Large intestine (tissue), 3 donors: ENCODE results near the gene SRSF11. TPM values are rescaled to one million over a fixed set of nuclear protein-coding genes. Genes with fewer than 3 reads are reported as not detected.

Experiments used
- DNase-seq, 2 donors: peaks; one replicate each; pipeline versions ENCODE4 v3.0.0 to v3.0.0-alpha.2; 2013
- H3K27ac ChIP-seq: one replicate; pipeline ENCODE4 v1.5.1; 2013; ENCODE audit warnings: low read length
- H3K27me3 ChIP-seq: 2 replicates; pipeline ENCODE4 v1.6.1; 2013; ENCODE audit warnings: low read length; ENCODE audit not compliant: control insufficient read depth, insufficient read depth
- H3K36me3 ChIP-seq: 2 replicates; pipeline ENCODE4 v1.6.1; 2013; ENCODE audit warnings: low read length; ENCODE audit not compliant: control insufficient read depth, insufficient read depth
- H3K4me1 ChIP-seq: one replicate; pipeline ENCODE4 v1.6.1; 2013; ENCODE audit warnings: low read length; ENCODE audit not compliant: control insufficient read depth, insufficient read depth
- H3K4me3 ChIP-seq: one replicate; pipeline ENCODE4 v1.5.1; 2013; ENCODE audit warnings: low read length
- H3K9me3 ChIP-seq: one replicate; pipeline ENCODE4 v1.6.1; 2013; ENCODE audit warnings: mild to moderate bottlenecking, low read depth, low read length, moderate library complexity; ENCODE audit not compliant: control insufficient read depth
- WGBS: methylation state at CpG from one replicate; pipeline ENCODE4 v1.1.5; 2013; ENCODE audit warnings: low lambda C conversion rate; ENCODE audit not compliant: insufficient coverage; 5-methylcytosine and 5-hydroxymethylcytosine counted together
- polyA plus RNA-seq: library from polyadenylated mRNA; unstranded; fragments of 120-200 nt; gene quantifications from one replicate; pipeline ENCODE4 v1.2.1, GENCODE V29; 2013

The SRSF11 gene
- polyA plus RNA-seq, 1 donor: 310 TPM

GRCh38 chr1:70220015-70220414 is 1.2 kb upstream of the SRSF11 start:
- DNase-seq: no peak
- Histone ChIP-seq H3K27me3 (no peaks in the 10 kb centered on the region), H3K4me3 (no peak overlapping the region), H3K9me3 (no peaks in the 10 kb centered on the region), H3K36me3 (peaks cover 30% of the 10 kb centered on the region), H3K4me1 (peaks cover 12% of the 10 kb centered on the region), H3K27ac (no peak overlapping the region)
- WGBS: 100% methylated on average over 1 of the region's 2 CpGs

GRCh38 chr1:70220517-70221237 is 503 bp upstream of the SRSF11 start:
- peaks cover 12% of the 10 kb centered on the region for H3K4me1 ChIP-seq
- no peaks in the 10 kb centered on the region for H3K9me3 ChIP-seq
- peak overlapping the region; percentile 64 for H3K4me3 ChIP-seq
- H3K36me3 ChIP-seq: peaks cover 30% of the 10 kb centered on the region
- peak overlapping the region; percentile 99 for H3K27ac ChIP-seq
- DNase-seq: no peak
- WGBS: 19% methylated on average over 4 of the region's 17 CpGs
- no peaks in the 10 kb centered on the region for H3K27me3 ChIP-seq

GRCh38 chr1:70222716-70223235 is 1.6 kb downstream of the SRSF11 start:
- H3K9me3 ChIP-seq: no peaks in the 10 kb centered on the region
- 20% methylated on average over 1 of the region's 3 CpGs for WGBS
- peaks cover 12% of the 10 kb centered on the region for H3K4me1 ChIP-seq
- H3K27ac ChIP-seq: peak overlapping the region; percentile 99
- H3K36me3 ChIP-seq: peaks cover 28% of the 10 kb centered on the region
- H3K27me3 ChIP-seq: no peaks in the 10 kb centered on the region
- peak in 1 of 2 donors; percentile 6 for DNase-seq
- peak overlapping the region; percentile 64 for H3K4me3 ChIP-seq

GRCh38 chr1:70224954-70225353 is 3.8 kb downstream of the SRSF11 start:
- DNase-seq: peak in 1 of 2 donors; percentile 8
- H3K4me1 ChIP-seq: peaks cover 12% of the 10 kb centered on the region
- no peak overlapping the region for H3K27ac ChIP-seq
- WGBS: 80% methylated on average over 1 of the region's 2 CpGs
- H3K9me3 ChIP-seq: no peaks in the 10 kb centered on the region
- H3K36me3 ChIP-seq: peaks cover 39% of the 10 kb centered on the region
- H3K4me3 ChIP-seq: no peak overlapping the region
- H3K27me3 ChIP-seq: no peaks in the 10 kb centered on the region

GRCh38 chr1:70227439-70227838 is 6.3 kb downstream of the SRSF11 start:
- Histone ChIP-seq H3K27ac (no peak overlapping the region), H3K4me1 (peaks cover 12% of the 10 kb centered on the region), H3K36me3 (peaks cover 56% of the 10 kb centered on the region), H3K4me3 (no peak overlapping the region), H3K27me3 (no peaks in the 10 kb centered on the region), H3K9me3 (no peaks in the 10 kb centered on the region)
- no CpG with 5 or more reads among the region's 1 CpG for WGBS
- DNase-seq: no peak

DNA sequence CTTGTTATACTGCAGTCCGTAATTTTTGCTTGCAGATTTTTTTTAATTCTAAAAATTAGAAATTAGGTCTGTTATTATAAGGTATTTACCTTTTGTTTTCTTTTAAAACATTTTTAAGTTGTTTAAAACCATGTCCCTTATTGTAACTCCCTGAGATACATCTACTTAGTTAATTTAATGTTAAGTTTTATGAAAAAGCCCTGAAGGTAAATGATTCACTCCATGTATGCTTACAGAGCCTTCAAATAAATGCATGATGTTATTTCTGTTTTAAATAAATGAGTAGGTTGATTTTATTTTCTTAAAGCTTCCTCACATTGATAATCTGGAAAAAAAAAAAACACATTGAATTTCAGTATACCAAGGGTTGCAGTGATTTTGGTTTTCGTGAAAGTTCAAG is 7.5 kb downstream of the SRSF11 start:
- DNase-seq: no peak
- Histone ChIP-seq H3K9me3 (no peaks in the 10 kb centered on the region), H3K36me3 (peaks cover 66% of the 10 kb centered on the region), H3K4me1 (peaks cover 8% of the 10 kb centered on the region), H3K27ac (no peak overlapping the region), H3K27me3 (no peaks in the 10 kb centered on the region), H3K4me3 (no peak overlapping the region)
- WGBS: 100% methylated on average over 1 of the region's 2 CpGs

DNA sequence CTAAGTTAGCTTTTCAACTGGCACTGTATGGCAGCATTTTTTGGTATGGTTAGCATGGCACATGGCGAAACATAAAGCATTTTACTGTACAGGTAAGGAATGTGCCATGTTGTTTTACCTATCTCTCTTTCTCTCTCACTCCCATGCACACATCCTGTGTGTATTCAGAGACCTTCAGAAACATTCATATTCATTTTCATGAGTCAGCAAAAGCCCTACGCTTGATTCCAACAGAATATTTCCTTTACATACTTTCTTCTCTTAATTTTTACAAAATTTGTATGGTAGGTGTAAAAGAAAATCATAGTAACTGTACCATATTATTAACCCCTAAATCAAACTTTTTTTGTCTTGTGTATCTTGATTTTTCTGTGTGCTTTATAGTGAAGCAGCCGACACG is 10.3 kb downstream of the SRSF11 start:
- Histone ChIP-seq H3K36me3 (peaks cover 65% of the 10 kb centered on the region), H3K4me1 (no peaks in the 10 kb centered on the region), H3K27ac (no peak overlapping the region), H3K27me3 (no peaks in the 10 kb centered on the region), H3K4me3 (no peak overlapping the region), H3K9me3 (no peaks in the 10 kb centered on the region)
- 90% methylated on average over 4 of the region's 4 CpGs for WGBS
- no peak for DNase-seq

- Histone ChIP-seq H3K4me3 (no peak overlapping the region), H3K36me3 (peaks cover 74% of the 10 kb centered on the region), H3K27me3 (no peaks in the 10 kb centered on the region), H3K9me3 (no peaks in the 10 kb centered on the region), H3K27ac (no peak overlapping the region), H3K4me1 (no peaks in the 10 kb centered on the region)
- DNase-seq: no peak
Observed at GRCh38 chr1:70234733-70235132, 13.6 kb downstream of the SRSF11 start.

DNA sequence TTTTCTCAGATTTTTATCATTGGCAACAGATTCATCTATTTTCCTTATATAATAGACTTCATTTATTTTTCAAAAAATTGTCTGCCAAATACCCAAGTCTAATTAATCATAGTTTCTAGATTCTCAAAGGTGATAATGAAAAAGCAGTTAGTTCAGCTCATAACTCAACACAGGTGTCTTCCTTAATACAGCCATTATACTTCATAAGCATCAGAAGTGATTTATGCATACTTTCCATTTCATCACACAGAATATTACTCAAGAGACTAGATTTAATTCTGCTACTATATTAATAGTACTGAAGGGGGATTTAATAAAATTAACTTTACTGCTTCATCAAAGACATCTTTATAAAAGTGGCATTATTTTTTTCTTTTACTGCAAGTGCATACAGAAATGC is 18.8 kb downstream of the SRSF11 start:
- H3K9me3 ChIP-seq: no peaks in the 10 kb centered on the region

DNA sequence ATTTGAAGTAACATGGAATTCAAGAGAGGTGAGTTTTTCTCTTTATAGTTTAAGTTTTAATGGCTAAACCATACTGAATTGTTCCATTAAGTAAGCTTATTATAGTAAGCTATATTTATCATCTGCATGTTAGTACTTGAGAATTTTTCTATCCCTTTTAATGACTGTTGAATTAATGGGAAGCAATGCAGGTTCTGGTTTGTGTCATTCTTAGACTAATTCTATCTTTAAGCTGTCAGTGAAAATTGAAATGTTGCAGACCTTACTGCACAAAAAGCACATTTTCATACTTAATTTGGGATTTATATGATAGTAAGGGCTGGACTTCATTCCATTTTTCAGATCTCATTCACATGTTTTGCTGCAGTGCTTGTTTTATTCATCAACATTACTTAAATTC is 25.9 kb downstream of the SRSF11 start:
- DNase-seq: no peak
- no peaks in the 10 kb centered on the region for H3K4me1 ChIP-seq
- no peak overlapping the region for H3K4me3 ChIP-seq
- no peaks in the 10 kb centered on the region for H3K27me3 ChIP-seq
- no peaks in the 10 kb centered on the region for H3K9me3 ChIP-seq
- H3K36me3 ChIP-seq: peaks cover 79% of the 10 kb centered on the region
- H3K27ac ChIP-seq: no peak overlapping the region

More for the DNA sequence above, 18.8 kb downstream of the SRSF11 start:
- H3K27me3 ChIP-seq: no peaks in the 10 kb centered on the region
- H3K4me3 ChIP-seq: no peak overlapping the region
- no peak for DNase-seq
- H3K27ac ChIP-seq: no peak overlapping the region
- peaks cover 79% of the 10 kb centered on the region for H3K36me3 ChIP-seq
- no peaks in the 10 kb centered on the region for H3K4me1 ChIP-seq

DNA sequence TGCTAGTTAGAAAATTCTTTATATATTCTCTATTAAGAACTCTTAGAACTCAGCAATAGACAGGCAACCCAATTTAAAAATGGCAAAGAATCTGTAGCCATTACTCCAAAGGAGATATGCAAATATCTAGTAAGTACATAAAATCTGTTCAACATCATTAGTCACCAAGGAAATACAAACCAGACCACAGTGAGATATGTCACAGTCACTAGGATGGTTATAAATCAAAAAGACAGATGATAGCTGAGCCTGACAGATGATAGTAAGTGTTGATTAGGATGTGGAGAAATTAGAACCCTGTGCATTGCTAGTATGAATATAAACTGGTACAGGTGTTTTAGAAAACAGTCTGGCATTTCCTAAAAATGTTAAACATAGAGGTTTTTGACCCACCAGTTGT is 26.6 kb downstream of the SRSF11 start:
- no peaks in the 10 kb centered on the region for H3K4me1 ChIP-seq
- no peak overlapping the region for H3K4me3 ChIP-seq
- H3K9me3 ChIP-seq: no peaks in the 10 kb centered on the region
- DNase-seq: no peak
- H3K36me3 ChIP-seq: peaks cover 74% of the 10 kb centered on the region
- H3K27me3 ChIP-seq: no peaks in the 10 kb centered on the region
- no peak overlapping the region for H3K27ac ChIP-seq
